Fibroblast of pulmonary artery (primary cell): Measurements from ENCODE around the gene SLC15A5.

ENCODE experiments used
- DNase-seq: peaks from one replicate; pipeline ENCODE4 v3.0.0-alpha.2; 2010; ENCODE audit warnings: low read depth
- H3K4me3 ChIP-seq: replicated peaks from 2 replicates; pipeline ENCODE4 v1.5.1; 2011; ENCODE audit warnings: low read depth, mild to moderate bottlenecking, control low read depth, low read length, moderate library complexity
- TF ChIP-seq, protein P1 (sequence below): IDR thresholded peaks from 2 replicates; pipeline ENCODE4 v1.5.1; 2011; ENCODE audit warnings: mild to moderate bottlenecking, control low read depth, low read length, inconsistent platforms; ENCODE audit errors: missing control alignments

Gene SLC15A5

GRCh38 chr12:16171348-16171747 is 106.1 kb downstream of the SLC15A5 start:
- TF ChIP-seq, protein P1, sequence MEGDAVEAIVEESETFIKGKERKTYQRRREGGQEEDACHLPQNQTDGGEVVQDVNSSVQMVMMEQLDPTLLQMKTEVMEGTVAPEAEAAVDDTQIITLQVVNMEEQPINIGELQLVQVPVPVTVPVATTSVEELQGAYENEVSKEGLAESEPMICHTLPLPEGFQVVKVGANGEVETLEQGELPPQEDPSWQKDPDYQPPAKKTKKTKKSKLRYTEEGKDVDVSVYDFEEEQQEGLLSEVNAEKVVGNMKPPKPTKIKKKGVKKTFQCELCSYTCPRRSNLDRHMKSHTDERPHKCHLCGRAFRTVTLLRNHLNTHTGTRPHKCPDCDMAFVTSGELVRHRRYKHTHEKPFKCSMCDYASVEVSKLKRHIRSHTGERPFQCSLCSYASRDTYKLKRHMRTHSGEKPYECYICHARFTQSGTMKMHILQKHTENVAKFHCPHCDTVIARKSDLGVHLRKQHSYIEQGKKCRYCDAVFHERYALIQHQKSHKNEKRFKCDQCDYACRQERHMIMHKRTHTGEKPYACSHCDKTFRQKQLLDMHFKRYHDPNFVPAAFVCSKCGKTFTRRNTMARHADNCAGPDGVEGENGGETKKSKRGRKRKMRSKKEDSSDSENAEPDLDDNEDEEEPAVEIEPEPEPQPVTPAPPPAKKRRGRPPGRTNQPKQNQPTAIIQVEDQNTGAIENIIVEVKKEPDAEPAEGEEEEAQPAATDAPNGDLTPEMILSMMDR, result no peak
- no peak overlapping the region for H3K4me3 ChIP-seq
- no peak for DNase-seq

GRCh38 chr12:16168078-16168477 is 109.4 kb downstream of the SLC15A5 start:
- TF ChIP-seq, protein P1, result no peak
- H3K4me3 ChIP-seq, result no peak overlapping the region
- DNase-seq, result no peak

DNA sequence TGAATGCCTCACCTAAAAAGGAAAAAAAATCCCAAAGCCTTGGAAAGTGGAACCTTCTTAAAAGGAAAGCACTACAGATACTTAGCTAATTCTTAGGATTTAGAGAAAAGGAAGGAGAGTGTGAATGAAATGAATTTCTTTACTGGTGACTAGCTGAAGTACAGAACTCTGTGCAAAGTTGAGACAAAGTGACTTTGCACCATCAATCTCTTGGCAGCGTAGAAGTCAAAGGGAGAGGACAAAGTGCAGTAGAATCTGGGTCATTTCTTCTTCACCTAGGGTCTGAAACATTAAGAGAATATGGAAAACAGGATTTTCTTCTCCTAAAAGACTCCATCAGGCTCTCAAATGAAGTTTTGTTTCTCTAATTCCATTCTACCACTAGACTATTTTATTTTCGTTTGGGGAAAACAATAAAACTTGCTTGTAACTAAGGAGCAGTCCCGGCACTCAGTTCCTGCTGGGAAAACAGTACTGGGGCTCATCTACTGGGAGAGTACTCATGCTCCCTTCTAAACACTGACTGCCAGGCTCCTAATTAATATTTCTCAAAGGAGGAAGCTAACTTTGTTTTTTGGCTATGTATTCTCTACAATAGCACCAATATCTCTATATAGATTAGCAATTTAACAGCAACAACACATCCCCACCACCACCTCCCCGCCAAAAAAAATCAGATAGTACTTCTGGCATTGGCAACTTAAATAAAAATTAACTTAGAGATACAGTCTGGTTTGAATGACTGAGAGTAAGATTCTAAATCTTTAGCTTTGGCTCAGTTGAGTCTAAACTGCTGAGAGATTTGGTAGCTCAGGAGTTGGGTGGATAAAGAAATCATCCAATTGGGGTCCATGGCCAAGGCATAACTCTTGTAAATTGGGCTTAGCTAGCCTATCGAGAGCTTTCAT is 110.7 kb downstream of the SLC15A5 start:
- TF ChIP-seq, protein P1, result no peak
- H3K4me3 ChIP-seq, result no peak overlapping the region
- no peak for DNase-seq

- TF ChIP-seq, protein P1, result peak; percentile 65
- no peak overlapping the region for H3K4me3 ChIP-seq
- DNase-seq, result peak; percentile 78
These were observed 112.0 kb downstream of the SLC15A5 start for GRCh38 chr12:16165506-16165905.

- peak; percentile 4 for DNase-seq
- H3K4me3 ChIP-seq, result no peak overlapping the region
- TF ChIP-seq, protein P1, result no peak
These were observed 113.6 kb downstream of the SLC15A5 start for GRCh38 chr12:16163901-16164300.

GRCh38 chr12:16163146-16163545 is 114.3 kb downstream of the SLC15A5 start:
- TF ChIP-seq, protein P1, result no peak
- no peak overlapping the region for H3K4me3 ChIP-seq
- DNase-seq, result no peak
